Skin epidermis (tissue), 12 donors: ENCODE measurements around the gene RPS5.
"Not testable (repeated sequence)": the region's sequence is repeated elsewhere in the genome, so short reads cannot be mapped to it uniquely, and the experiment has no call there.

Experiments used
- H3K27ac ChIP-seq, 21 experiments: fragments of 200-600 bp; sonication (generic) in 11 of 21; one replicate each; pipeline ENCODE4 v1.5.0; 2020; ENCODE audit warnings: mild to moderate bottlenecking in 3 of 21, inconsistent platforms in 2 of 21, moderate library complexity in 2 of 21
- H3K4me3 ChIP-seq, 7 experiments: fragments of 200-600 bp; sonication (generic) in 2 of 7; one replicate each; pipeline ENCODE4 v1.5.0; 2020; ENCODE audit warnings: inconsistent platforms in 2 of 7, mild to moderate bottlenecking in 2 of 7, moderate library complexity in 1 of 7

RPS5 gene

DNA sequence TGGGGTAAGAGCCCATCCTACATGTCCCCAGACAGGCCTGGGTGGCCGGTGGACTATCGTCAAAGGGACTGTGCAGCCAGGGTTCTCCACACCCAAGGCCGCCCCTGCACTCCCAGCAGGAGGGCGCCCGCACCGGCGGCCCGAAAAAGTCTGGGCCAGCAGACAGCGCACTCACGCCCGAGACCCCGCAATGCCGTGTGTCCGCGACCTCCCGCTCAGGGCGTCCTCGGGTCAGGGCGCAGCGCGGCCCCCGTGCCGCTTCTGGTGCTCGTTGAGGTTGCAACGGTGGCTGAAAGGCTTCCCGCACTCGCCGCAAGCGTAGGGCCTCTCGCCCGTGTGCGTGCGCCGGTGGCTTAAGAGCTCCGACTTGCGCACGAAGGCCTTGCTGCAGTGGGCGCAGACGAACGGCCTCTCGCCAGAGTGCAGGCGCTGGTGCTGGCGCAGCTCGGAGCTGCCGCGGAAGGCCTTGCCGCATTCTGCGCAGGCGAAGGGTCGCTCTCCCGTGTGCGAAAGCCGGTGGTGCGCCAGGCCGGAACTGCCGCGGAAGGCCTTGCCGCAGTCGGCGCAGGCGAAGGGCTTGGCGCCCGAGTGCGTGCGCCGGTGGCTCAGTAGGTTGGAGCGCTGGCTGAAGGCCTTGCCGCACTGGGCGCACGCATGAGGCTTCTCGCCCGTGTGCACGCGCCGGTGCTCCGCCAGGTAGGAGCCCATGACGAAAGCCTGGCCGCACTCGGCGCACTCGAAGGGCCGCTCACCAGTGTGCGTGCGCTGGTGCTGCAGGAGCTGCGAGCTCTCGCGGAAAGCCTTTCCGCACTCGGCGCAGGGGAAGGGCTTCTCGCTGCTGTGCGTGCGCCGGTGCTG, 30.9 kb upstream of the RPS5 start:
- peak overlapping the region in 5 of 7 experiments; percentile 7 to 33 (median 17) for H3K4me3 ChIP-seq
- H3K27ac ChIP-seq: peak overlapping the region in 1 of 21 experiments; percentile 30

DNA sequence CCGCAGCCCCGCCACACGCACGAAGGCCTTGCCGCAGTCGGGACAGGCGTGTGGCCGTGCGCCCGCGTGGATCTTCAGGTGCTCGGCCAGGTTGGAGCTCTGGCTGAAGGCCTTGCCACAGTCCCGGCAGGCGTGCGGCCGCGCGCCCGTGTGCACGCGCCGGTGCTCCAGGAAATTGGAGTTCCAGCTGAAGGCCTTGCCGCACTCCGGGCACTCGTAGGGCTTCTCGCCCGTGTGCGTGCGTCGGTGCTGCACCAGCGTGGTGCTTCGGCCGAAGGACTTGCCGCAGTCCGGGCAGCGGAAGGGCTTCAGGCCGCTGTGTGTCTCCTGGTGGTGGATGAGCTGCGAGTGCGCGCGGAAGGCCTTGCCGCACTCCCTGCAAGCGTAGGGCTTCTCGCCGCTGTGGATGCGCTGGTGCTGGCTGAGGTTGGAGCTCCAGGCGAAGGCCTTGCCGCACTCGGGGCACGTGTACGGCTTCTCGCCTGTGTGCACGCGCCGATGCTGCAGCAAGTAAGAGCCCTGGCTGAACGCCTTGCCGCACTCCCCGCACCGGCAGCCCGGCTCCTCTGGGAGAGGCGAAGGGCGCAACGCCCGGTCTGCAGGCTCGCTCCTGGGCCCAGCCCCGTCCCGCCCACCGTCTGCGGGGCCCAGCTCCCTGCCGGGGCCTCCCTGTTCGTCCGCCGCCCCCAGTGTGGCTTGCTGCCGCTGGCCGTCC, 30.1 kb upstream of the RPS5 start:
- peak overlapping the region in 5 of 7 experiments; percentile 7 to 33 (median 17) for H3K4me3 ChIP-seq

DNA sequence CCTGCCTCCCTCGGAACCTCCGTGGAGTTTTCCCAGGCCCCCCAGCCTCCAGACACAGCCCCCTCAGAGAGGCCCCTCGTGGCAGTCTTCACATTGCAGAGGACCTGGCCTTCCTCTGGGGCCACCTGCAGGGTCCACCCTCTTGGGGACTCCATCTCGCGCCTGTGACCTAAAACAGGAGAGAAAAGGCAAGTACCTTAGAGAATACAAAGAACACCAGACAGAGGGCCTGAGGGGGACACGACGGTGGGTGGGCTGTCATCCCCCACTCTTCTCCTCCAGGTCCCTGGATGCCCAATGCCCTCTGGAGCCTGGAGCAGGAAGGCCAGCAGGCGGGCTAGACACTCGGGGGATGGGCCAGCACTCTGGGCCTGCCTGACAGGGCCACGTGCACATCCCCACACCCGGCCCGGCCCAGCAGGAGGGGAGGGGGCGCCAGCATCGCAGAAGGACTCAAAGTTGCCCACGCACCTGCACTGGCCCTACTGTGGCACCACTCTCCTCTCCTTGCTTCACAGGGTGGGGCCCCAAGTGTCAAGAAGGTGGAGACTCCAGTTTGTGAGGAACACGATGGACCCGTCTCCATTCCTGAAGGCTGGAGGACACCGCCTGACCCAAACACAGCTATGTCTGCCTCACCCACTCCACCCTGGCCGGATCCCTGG, 29.5 kb upstream of the RPS5 start:
- Histone ChIP-seq H3K4me3 (peak overlapping the region in 1 of 7 experiments; percentile 33), H3K27ac (no peak overlapping the region)

More for the DNA sequence above, 30.1 kb upstream of the RPS5 start:
- H3K27ac ChIP-seq: peak overlapping the region in 1 of 21 experiments; percentile 30

DNA sequence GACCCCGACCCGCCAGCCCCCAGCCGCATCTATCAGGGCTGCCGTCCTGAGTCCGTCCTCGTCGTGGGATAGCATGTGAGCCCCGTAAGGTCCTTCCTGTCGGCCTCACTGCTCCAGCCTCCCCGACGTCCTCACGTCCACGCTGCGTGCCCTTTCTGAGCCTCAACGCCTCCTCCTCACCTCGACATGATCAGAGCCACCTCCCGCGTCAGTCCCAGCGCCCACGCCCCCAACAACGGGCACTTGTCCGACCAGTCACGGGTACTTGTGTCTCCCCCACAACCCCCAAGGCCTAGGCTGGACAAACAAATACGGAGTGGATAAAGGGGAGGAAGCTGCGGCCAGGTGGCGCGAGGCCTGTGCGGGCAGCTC, 25.2 kb upstream of the RPS5 start:
- peak overlapping the region; percentile 55 to 88 (median 74) for H3K4me3 ChIP-seq
- peak overlapping the region; percentile 43 to 98 (median 92) for H3K27ac ChIP-seq

DNA sequence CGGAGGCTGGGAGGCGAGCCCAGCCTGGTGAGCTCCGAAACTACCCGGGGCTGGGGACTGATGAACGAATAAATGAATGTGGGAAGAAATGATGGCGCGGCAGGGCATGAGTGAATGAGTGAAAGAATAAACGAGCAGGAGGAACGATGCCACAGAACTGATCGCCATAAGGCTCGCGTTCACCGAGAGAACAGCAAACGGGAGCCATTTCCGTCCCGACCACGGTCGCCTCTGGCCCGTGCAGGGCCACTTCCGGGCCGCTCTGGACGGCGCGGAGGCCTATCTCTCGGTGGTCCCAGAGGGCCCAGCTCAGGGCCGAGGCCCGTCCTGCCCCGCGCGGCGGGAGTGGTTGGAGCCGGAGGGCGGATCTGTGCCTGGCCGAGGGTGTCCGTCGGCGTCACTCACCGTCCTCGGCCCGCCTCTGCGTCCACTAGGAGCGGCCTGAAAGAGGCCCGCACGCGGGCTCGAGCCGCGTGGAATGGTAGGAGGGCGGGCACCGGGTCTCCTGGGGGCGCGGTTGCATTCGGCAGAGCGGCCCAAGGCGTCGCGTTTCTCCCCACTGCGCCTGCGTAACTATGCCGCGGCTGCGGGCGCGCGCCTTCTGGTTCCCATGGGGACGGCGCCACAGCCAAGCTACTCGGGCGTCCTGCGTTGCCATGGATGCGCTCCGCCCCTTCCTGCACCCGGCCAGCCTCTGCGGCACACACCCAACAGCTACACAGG, 24.6 kb upstream of the RPS5 start, which contains the start of gene ZNF497:
Gene ZNF497 (minus strand): TSS at position 480 of the 723 bp plus-strand sequence. CDS start 5,116 bp downstream, outside the sequence.
- Histone ChIP-seq H3K4me3 (peak within 1 kb of the TSS; percentile 55 to 88 (median 74)), H3K27ac (peak within 1 kb of the TSS; percentile 43 to 98 (median 92))

DNA sequence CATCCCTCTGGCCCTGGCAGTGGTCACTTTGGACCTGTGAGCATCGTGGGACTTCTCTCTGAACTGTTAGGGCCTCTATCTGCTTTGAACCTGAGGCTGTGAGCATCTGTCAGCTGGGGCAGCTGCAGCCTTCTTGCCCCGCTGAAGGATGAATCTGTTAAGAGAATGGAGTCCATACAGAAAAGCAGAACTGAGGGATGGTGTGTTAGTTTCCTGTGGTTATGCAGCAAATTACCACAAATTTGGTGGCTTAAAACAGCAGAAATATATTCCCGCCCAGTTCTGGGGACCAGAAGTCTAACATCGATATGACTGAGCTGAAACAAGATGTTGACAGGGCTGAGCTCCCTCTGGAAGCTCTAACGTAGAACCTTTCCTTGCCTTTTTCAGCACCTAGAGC, 22.9 kb upstream of the RPS5 start:
- Histone ChIP-seq H3K4me3 (no peak overlapping the region), H3K27ac (no peak overlapping the region)

DNA sequence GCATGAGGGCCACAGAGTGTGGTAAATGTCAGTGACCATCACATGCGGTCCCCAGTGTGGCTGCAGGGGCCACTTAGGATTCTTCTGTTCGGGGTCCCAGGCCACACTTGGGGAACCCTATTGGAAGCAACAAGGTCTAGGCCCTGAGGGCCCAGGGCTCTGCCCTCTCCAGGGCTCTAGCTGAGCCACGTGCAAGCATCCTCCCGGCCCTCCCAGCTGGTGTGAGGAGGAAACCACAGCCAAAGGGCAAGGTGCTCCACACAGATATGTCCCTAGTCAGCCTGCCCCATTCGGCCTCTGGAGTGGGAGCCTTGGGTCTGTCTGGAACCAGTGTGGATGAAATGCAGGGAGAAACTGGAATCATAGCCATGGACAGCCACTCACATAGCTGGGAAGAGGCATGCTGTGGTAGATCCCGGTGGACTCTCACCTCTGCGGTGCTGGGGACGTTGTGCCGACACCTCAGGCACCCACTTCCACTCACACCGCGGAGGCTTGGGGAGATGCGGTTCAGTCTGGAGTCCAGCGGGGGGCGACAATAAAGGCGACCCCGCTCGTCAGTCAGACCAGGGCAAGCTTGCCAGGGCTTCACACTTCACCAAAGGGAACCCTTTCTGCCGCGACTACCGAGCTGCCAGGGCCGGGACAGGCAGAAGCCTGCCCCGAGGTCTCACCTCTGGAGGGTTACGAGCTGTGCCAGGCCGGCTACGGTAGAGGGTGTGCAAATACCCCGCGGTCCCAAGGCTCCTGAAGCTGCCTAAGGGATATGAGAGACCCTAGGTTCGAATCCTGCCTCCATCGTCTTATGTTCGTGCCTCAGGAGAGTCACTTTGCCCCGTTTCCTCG, 20.3 kb upstream of the RPS5 start:
- Histone ChIP-seq H3K27ac (no peak overlapping the region), H3K4me3 (no peak overlapping the region)

DNA sequence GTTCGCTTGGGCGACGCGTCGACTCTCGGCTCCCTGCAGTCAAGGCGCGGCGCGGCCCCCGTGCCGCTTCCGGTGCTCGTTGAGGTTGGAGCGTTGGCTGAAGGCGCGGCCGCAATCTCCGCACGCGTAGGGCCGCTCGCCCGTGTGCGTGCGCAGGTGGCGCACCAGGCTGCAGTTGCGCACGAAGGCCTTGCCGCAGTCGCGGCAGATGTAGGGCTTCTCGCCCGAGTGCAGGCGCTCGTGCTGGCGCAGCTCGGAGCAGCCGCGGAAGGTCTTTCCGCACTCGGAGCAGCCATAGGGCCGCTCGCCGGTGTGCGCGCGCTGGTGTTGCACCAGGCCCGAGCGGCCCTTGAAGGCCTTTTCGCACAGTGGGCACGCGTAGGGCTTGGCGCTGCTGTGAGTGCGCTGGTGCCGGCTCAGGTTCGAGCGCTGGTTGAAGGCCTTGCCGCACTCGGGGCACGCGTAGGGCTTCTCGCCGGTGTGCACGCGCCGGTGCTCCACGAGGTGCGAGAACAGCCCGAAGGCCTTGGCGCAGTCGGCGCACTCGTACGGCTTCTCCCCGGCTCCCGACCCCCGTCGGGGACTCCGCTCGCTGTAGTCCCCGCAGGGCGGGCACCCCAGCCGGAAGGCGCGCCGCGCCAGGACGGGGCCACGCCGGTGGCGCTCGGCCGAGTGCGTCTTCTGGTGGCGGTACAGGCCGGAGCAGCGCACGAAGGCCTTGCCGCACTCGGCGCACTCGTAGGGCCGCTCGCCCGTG, 19.2 kb upstream of the RPS5 start:
- no peak overlapping the region for H3K27ac ChIP-seq

DNA sequence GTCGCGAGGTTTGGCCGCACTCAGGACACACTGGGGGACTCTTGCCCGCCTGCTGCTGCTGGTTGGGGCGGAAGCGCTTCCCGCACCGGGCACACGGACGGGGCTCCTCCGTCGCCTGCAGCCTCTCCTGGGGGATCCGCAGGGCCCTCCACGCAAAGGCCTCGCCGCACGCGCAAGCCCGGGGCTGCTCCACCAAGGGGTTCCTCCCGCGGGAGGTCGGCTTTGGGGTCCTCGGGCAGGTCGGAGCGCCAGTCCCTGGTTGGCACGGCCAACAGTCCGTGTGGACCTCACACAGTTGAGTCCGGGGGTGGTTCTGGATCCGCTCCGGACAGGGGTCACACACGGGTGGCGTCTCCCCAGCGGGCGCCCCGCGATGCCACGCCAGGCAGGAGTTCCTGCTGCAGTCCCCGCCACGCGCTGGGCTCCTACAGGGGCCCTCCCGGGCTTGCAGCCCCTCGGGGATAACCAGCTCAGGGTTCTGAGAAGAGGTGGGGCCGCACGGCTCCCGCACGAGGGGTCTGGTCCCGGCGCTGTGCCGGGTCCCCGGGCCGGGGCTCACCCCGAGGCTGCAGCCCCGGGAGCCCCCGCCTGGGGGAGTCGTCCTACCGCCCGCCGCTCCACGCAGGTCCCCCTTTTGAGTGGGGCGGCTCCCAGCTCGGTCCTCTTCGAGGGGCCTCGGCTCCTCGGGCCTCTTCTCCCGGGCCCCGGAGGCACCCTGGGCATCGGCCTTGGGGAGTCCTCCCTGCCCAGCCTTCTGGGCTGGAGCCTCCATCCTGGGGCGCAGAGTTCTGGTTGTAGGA, 18.3 kb upstream of the RPS5 start:
- no peak overlapping the region for H3K27ac ChIP-seq
- no peak overlapping the region for H3K4me3 ChIP-seq

More for the DNA sequence above, 19.2 kb upstream of the RPS5 start:
- H3K4me3 ChIP-seq: no peak overlapping the region

DNA sequence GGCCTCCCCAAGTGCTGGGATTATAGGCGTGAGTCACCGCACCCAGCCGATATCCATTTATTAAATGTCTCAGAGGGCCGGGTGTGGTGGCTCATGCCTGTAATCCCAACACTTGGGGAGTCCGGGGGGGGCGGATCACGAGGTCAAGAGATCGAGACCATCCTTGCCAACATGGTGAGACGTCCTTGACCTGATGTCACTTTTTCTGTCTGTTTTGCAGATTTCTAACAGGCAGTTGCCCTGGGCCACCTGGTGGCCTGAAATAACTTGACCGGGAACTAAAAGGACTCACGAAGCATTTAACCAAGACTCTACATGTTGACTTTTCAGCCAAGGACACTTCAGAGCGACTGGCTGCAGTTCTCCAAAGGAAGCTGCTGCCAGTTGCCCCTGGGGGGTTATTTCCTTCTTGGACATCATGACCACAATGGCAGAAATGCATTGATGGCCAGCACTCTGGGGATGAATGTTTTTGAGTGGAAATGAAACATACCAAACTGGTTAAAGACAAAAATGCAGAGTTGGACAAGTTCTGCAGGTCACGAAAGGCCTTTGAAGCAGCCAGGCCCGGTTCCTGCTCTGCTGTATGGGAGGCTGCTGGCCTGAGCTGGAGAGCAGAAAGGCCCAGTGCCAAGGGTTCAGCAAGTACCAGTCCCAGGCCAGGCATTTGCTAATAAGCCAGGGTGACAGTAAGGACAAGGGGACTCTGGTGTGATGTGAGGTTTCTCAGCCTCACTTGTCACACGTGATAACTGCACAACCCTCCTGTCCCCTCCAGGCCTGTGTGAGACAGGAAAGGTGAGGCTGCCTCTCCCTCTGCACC, 14.5 kb upstream of the RPS5 start:
- H3K27ac ChIP-seq: no peak overlapping the region
- H3K4me3 ChIP-seq: no peak overlapping the region

DNA sequence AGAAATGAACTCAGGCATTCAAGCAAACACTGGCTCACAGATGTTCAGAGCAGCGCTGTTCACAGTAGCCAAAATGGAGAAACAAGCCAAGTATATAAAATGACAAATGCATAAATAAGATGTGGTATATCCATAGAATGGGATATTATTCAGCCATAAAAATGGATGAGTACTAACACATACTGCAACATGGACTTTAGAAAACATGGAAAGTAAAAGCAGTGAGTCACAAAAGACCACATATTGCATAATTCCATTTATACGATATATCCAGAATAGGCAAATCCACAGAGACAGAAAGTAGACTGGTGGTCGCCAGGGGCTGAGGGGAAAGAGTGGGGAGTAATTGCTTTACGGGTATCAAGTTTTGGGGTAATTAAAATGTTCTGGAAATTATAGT, 12.9 kb upstream of the RPS5 start:
- H3K4me3 ChIP-seq: no peak overlapping the region
- H3K27ac ChIP-seq: no peak overlapping the region

DNA sequence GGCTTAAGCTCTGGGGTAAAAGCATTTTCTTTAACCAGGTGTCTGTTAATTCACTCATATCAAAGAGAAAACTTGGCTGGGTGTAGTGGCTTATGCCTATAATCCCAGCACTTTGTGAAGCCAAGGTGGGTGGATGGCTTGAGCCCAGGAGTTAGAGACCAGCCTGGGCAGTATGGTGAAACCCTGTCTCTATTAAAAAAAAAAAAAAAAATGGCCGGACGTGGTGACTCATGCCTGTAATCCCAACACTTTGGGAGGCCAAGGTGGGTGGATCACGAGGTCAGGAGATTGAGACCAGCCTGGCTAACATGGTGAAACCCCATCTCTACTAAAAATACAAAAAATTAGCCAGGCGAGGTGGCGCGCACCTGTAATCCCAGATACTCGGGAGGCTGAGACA, 10.3 kb upstream of the RPS5 start:
- not testable (repeated sequence) for H3K27ac ChIP-seq, H3K4me3 ChIP-seq

DNA sequence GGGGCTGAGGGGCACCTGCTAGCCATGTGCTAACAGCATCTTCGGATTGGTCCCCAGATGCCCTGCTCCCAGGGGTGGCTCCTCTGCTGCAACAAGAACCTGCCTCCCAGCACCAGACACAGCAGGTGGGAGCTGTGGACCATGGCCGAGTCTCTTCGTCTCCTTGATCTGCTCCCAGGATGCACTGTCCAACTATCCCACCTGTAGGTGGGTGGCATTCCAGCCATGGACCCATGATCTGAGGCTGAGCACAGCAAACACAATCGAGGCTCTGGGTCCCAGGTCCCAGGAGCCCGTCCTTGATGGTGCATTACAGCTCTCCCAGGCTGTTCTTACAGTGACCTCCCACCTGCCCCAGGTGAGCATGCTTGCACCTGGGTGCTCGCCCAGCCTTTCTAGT, 7.8 kb upstream of the RPS5 start:
- H3K4me3 ChIP-seq: no peak overlapping the region
- H3K27ac ChIP-seq: no peak overlapping the region

DNA sequence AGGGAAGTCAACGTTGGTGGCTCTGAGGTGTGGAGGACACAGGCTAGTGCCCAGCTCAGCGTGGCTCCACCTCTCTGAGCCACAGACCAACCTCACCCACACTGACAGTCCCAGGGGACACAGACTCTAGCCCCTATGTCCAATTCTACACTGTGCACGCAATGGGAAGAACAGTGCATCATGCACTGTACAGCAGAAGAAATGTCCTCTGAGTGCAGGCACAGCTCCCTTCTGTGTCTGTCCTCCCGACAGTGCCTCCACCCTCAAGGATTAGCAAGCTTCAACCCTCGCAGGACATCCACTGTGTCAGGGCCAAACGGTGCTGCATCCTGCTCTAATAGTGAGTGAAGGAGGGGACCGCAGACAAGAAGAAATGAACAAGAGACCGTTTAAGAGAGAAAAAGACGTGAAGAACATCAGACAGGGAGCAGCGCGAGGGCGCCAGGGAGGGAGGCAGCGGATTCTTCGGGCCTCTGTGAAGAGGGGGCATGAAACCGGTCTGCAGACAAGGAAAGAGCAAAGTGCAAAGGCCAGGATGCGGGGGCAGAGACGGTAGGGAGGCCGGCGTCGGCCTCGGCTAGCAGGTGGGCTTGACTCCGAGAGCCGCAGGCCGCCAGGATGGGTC, 6.9 kb upstream of the RPS5 start:
- Histone ChIP-seq H3K27ac (peak overlapping the region; percentile 80 to 96 (median 92)), H3K4me3 (peak overlapping the region; percentile 49 to 87 (median 71))

DNA sequence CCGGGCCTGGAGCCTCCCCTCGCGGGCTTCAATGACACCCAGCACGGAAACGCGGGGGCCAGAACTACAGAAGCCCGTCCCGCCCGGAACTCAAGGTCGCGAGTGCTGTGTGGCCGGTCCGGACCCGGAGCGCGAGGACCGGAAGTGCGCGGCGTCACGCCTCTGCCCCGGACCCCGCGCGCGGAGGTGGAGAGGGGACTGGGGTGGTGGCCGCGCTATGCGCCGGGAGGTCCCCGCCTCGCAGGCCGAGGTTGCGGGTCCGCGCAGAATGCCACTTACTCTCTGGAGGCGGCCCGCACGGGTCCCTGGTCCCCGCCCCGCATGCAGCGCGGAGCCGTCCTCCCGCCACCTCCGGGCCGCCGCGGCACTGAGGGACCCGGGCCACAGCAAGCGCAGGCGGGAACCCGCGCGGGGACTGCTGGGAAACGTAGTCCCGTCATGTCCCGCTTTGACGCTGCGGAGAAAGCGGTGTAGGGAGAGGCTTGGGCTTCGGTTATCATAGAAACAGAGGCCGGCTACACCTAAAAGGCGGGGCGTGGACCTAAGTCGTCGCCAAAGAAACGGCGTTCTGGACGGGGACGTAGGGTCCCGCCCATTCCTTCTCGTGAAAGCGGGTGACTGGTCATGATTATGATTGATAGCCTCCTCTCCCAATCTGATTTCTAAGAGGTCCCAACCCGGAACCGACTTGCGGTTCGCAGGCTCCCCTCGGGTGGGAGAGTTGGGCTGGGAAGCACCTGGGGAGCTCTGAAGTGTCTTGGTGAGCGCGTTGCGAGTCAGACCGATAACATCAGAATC, 6.2 kb upstream of the RPS5 start, which contains the start of gene ZNF837:
Gene ZNF837 (minus strand): TSS at position 369 of the 798 bp plus-strand sequence. CDS start 11,698 bp downstream, outside the sequence.
- Histone ChIP-seq H3K4me3 (peak within 1 kb of the TSS; percentile 49 to 87 (median 71)), H3K27ac (peak within 1 kb of the TSS; percentile 83 to 96 (median 92))
